NCI-H146 (cell line): ENCODE measurements around the gene PISD.
"Not testable (repeated sequence)": the region's sequence is repeated elsewhere in the genome, so short reads cannot be mapped to it uniquely, and the experiment has no call there.

ENCODE experiments used
- DNase-seq: peaks from one replicate; lab custom pipeline; 2025; lab: John Stamatoyannopoulos, UW

The PISD gene

GRCh38 chr22:31661851-31662667 is at the start of gene PISD:
TSS of gene PISD (minus strand) at chr22:31662215. CDS start at chr22:31662208, 7 bp downstream.
- peak; percentile 93 for DNase-seq

GRCh38 chr22:31711226-31711625 is 49.2 kb upstream of the PISD start:
- DNase-seq = not testable (repeated sequence)

- DNase-seq = peak; percentile 46
These were observed 45.5 kb upstream of the PISD start for GRCh38 chr22:31707519-31707918.

GRCh38 chr22:31695423-31695822 is 33.4 kb upstream of the PISD start:
- DNase-seq = no peak

GRCh38 chr22:31694046-31694445 is 32.0 kb upstream of the PISD start:
- not testable (repeated sequence) for DNase-seq

- no peak for DNase-seq
These were observed 30.3 kb upstream of the PISD start for GRCh38 chr22:31692186-31692886.

GRCh38 chr22:31691408-31691807 is 29.4 kb upstream of the PISD start:
- DNase-seq = no peak

- no peak for DNase-seq
These were observed 21.4 kb upstream of the PISD start for GRCh38 chr22:31683181-31684105.

- DNase-seq = no peak
These were observed 20.7 kb upstream of the PISD start for GRCh38 chr22:31682751-31683150.

GRCh38 chr22:31681349-31682345 is 19.6 kb upstream of the PISD start:
- no peak for DNase-seq

GRCh38 chr22:31680861-31681341 is 18.9 kb upstream of the PISD start:
- no peak for DNase-seq

GRCh38 chr22:31678748-31679147 is 16.7 kb upstream of the PISD start:
- DNase-seq = no peak

- no peak for DNase-seq
These were observed 14.7 kb upstream of the PISD start for GRCh38 chr22:31676700-31677099.

GRCh38 chr22:31674219-31674618 is 12.2 kb upstream of the PISD start:
- DNase-seq = not testable (repeated sequence)

- DNase-seq = not testable (repeated sequence)
These were observed 6.8 kb upstream of the PISD start for GRCh38 chr22:31668849-31669248.

- DNase-seq = no peak
These were observed 638 bp upstream of the PISD start for GRCh38 chr22:31662668-31663037.

GRCh38 chr22:31660860-31661341 is 1.1 kb downstream of the PISD start:
- DNase-seq = not testable (repeated sequence)

GRCh38 chr22:31659246-31659645 is 2.8 kb downstream of the PISD start:
- no peak for DNase-seq

GRCh38 chr22:31654408-31654807 is 7.6 kb downstream of the PISD start:
- no peak for DNase-seq

- no peak for DNase-seq
These were observed 8.1 kb downstream of the PISD start for GRCh38 chr22:31653944-31654343.
